Measurements from ENCODE around the gene TNRC18. TPM values are rescaled to one million over a fixed set of nuclear protein-coding genes. Genes with fewer than 3 reads are reported as not detected.
"Not testable (repeated sequence)": the region's sequence is repeated elsewhere in the genome, so short reads cannot be mapped to it uniquely, and the experiment has no call there.

Gene TNRC18
- polyA plus RNA-seq, 10 donors, result 37.1 to 84.0 (median 46.2) TPM

DNA sequence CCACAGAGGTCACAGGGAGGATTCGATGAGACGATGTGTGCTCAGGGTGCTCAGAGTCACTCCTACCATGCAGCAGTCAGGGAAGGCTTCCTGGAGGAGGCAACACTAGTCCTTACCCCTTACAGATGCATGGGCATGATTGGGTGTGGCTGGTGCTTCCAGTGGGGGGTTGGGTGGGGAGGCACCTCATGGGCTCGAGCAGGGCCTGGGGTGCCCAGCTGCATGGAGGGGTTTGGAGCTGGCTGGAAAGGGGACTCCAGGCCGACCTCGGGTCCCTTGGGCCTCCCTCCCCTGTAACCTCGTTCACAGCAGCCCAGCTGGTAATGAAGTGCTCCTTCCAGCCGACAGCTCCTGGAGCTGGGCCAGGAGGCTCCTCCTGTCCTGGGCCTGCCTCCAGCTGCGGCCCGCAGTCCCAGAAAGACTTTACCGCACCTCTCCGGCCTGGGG is 148.6 kb downstream of the TNRC18 start:
- peak in 1 of 3 donors; percentile 64 for DNase-seq

DNA sequence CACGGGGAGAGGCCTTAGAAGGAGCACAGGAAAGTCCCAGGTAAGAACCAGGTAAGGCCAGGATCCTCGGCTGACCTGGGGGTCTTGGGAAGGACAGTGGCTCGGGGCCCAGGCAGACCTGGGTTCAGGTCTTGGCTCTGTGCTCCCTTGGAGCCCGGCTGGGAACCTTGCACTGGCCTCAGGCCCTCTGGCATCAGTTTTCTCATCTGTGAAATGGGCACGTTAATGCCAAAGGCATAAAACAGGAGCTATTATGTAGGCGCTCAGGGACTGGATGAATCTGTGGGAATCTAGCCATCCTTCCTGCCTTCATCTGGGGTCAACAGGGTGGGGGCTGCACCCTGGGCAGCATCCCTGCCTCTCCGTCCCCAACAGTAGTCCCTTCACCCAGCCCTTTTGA is 149.2 kb downstream of the TNRC18 start:
- no peak for DNase-seq

DNA sequence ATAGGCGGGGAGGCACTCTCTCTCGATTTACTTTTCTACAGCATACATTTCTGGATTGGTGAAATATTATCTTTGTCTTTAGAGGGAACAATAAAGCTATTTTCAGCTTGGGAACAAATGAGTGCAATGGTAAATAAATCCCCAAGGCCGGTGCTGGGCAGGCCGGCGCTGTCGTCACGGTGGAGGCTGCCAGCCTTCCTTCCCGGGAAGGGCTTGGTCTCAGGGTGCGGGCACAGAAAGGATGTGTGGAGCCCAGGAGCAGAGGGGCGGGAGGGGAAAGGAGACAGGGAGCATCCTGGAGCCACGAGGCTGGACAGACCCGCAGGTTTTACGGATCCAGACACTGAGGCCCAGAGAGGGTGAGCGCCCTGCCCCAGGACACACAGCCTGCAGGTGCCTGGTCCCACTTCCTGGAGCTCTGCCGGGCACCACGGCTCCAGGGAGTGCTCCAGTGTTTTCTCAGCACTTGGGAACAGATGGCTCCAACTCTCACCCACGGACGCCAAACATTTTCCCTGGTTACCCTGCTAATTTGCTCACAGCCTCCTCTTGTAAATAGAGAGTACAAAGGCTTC is 149.7 kb downstream of the TNRC18 start:
- peak in 1 of 3 donors; percentile 42 for DNase-seq

DNA sequence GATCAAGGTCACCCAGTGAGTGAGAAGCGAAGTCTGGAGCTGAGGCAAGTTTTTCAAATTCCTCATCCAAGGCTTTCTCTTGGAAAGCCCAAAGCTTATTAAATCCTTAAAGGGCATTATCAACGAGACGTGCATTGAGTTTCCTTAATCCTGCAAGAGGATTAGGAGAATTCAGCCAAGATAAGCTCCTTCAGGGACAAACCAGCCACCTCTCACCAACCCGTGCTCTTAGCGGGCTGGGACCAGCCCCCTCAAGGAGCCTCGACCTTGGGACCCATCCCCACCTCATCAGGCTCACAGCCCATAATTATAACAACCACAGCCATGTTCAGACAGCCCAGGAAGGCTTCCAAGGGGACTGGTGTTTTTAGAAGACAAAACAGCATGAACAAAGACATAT is 152.8 kb downstream of the TNRC18 start:
- DNase-seq, result no peak

DNA sequence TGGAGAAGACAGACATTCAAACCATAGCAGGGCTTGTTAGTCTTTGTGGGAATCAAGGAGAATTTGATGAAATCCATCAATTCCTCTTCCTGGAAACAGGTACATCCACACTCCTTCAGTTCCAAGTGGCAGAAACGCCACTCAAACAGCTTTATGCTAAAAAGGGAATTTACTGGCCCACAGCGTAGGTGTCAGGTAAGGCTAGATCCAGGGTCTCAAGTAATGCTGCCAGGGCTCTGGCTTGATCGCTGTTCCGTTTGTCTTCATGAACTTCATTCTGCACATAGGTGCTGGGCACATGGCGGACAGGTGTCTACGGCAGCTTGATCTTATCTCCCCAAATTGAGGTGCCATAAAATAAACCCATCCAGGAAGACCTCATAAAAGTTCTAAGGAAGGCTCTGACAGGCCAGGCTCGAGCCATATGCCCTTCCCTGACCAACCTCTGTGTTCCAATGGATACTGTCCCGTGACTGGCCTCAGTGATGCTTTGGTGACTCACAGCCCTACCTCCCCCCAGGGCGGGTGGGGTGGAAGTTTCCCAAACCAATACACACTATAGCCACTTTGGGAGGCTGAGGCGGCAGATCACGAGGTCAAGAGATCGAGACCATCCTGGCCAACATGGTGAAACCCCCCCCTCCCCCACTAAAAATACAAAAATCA is 153.5 kb downstream of the TNRC18 start:
- not testable (repeated sequence) for DNase-seq

DNA sequence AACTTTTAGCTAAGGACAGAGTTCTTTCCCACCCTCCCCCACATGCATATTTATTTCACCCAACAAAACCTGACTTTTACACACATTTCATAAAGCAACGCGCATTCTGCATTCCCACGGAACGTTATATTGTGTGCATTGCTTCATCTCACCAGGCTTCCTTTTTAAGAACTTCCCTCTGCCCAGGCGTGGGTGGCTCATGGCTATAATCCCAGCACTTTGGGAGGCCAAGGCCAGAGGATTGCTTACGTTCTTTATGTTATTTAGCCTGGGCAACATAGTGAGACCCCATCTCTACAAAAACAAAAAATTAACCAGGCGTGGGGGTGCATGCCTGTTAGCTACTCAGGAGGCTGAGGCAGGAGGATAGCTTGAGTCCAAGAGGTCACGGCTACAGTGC is 155.8 kb downstream of the TNRC18 start:
- DNase-seq, result not testable (repeated sequence)

DNA sequence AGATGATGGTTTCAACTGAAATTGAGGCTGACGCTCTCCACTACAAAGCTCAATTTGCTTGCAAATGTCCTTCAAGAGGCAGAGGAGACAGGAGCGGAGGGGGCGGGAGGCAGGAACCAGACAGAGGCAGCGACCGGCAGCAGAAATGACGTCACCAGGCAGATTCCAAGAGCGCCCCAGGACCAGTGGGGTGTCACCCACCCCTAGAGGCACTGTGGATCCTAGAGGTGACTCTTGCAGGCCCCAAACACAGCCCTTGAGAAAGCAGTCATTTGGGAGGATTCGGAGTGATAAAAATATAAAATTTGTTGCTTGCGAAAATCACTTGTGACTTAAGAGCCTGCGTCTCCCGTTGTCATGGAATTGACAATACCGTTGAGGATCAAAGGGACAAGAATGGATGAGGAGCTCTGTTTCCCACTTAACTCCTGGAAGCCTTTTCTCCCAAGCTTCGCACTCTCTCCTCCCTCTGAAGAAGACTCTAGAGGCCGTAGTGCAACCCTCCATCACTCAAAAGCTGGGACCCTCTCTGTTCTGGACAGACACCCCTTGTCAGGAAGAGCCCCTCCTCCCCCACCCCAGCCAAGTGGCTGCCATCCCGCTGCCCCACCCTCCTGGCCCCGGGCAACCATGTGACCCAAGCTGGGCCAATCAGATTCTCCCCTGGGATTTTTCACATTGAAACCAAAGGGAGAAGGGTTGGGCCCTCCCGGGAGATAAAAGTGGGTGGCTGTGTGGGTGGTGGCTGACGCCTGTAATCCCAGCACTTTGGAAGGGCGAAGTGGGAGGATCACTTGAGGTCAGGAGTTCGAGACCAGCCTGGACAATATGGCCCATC is 157.2 kb downstream of the TNRC18 start:
- no peak for DNase-seq

DNA sequence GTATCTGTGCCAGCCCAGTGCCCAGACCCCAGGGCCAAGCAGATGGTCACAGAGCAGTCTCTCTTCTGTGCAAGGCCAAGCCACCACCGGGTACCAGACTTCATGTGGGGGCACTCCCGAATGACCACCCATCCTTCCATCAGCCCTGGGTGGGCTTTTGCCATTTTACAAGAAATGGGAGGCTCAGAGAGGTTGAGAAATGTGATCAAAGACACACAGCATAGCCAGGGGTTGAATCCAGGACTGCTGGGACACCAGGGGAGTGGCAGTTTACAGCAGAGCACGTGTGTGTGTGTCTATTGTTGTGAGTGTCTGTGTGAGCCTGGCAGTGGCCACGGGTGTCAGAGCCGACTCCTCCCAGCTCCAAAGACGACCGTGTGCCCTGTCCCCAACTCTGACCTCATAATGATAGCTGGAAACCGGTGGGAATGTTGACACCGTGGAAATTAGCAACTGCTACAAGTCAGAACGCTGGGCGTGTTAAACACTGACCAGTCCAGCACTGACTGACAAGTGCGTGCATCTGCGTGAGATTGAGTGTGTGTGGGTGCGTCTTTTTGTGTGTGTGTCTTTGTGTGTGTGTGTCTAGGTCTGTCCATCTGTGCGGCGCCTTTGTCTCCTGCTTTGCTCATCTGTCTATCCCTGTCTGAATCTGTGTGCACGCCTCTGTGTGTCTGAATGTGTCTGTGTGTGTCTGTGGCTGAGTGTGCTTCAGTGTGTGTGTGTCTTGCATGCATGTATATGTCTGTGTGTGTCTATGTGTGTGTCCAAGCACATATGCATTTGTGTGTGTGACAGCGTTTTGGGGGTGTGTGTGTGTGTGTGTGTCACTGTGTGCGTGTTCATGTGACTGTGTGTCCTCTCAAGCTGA is 158.1 kb downstream of the TNRC18 start:
- DNase-seq, result no peak

DNA sequence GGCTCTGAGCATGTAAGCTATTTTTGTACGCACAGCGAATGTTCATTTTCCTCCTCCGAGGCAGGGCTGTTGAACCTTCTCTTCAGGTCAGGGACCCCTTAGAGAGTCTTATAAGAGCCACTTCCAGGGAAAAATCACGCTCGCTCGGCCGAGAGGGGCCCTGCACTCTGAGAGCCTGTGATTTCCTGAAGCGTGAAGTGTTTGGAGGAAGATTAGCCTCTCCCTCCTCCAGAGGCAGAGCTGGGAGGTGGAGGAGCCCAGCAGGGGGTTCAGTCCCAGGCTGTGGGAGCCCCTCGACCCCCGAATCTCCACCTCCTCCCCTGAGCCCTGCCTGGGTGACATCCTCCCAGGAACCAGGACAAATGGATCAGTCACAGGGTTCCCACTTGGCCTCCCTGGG is 160.6 kb downstream of the TNRC18 start:
- DNase-seq, result not testable (repeated sequence)

DNA sequence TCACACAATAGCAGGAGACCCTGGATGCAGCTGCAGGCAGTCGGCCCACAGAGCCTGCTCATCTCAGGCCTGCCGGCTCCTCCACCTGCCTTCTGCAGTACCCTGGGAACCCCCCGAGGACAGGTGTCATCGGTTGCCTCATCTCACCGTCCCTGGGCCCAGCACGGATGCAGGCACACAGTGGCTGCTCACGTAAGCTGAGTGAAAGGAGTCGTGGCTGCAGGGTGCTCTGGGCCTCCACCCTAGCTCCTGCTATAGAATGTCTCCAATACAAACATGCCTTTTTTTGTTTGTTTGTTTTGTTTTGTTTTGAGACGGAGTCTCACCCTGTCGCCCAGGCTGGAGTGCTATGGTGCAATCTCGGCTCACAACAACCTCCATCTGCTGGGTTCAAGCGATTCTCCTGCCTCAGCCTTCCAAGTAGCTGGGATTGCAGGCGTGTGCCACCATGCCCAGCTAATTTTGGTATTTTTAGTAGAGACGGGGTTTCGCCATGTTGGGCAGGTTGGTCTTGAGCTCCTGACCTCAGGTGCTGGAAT is 163.0 kb downstream of the TNRC18 start:
- DNase-seq, result not testable (repeated sequence)

Other genes with a start within 250 kb of the TNRC18 start
- gene WIPI2, start 233.6 kb downstream of the TNRC18 start, polyA plus RNA-seq (ENCODE audit: insufficient read length in 10 of 10), result 10 to 100 TPM; 33.3 to 43.0 (median 39.1) TPM
- gene SLC29A4, start 140.9 kb downstream of the TNRC18 start, polyA plus RNA-seq (ENCODE audit: insufficient read length in 10 of 10), result 10 to 100 TPM; 18.4 to 31.3 (median 25.5) TPM
- 1 to 10 TPM; 3.4 to 5.8 (median 4.2) TPM for gene FBXL18, start 90.0 kb upstream of the TNRC18 start, polyA plus RNA-seq (ENCODE audit: insufficient read length in 10 of 10)
- 1,000 to 10,000 TPM; 1,794 to 2,498 (median 2,079) TPM for gene ACTB, start 106.8 kb upstream of the TNRC18 start, polyA plus RNA-seq (ENCODE audit: insufficient read length in 10 of 10)
- gene FSCN1, start 169.0 kb upstream of the TNRC18 start, polyA plus RNA-seq (ENCODE audit: insufficient read length in 10 of 10), result 100 to 1,000 TPM; 103 to 220 (median 138) TPM